Liver (tissue), 9 donors: Measurements from ENCODE around the gene SCAF1. TPM values are rescaled to one million over a fixed set of nuclear protein-coding genes. Genes with fewer than 3 reads are reported as not detected.

Experiments used
- DNase-seq: peaks from one replicate; pipeline ENCODE4 v3.0.0-alpha.2; 2017; ENCODE audit warnings: low spot score
- H3K27ac ChIP-seq, 2 donors: one replicate each; pipeline ENCODE4 v1.7.0; 2013; ENCODE audit warnings: inconsistent platforms in 2 of 2, low read length in 2 of 2, control low read depth in 1 of 2, low read depth in 1 of 2, mild to moderate bottlenecking in 1 of 2
- H3K27me3 ChIP-seq, 4 donors: one replicate each; pipeline versions ENCODE4 v1.6.1 to v1.7.0; 2013; ENCODE audit warnings: low read length in 3 of 4, inconsistent platforms in 1 of 4, mild to moderate bottlenecking in 1 of 4, moderate library complexity in 1 of 4; ENCODE audit not compliant: control insufficient read depth in 4 of 4, insufficient read depth in 4 of 4
- H3K36me3 ChIP-seq, 4 donors: one replicate each; pipeline versions ENCODE4 v1.6.1 to v1.7.0; 2013; ENCODE audit warnings: low read length in 3 of 4, mild to moderate bottlenecking in 3 of 4, low read depth in 1 of 4, moderate library complexity in 1 of 4; ENCODE audit not compliant: control insufficient read depth in 4 of 4, insufficient read depth in 3 of 4
- H3K4me1 ChIP-seq, 4 donors: one replicate each; pipeline versions ENCODE4 v1.6.1 to v1.7.0; 2013; ENCODE audit warnings: low read length in 3 of 4, mild to moderate bottlenecking in 3 of 4, moderate library complexity in 1 of 4; ENCODE audit not compliant: control insufficient read depth in 4 of 4, insufficient read depth in 4 of 4
- H3K4me3 ChIP-seq, 3 donors: one replicate each; pipeline versions ENCODE4 v1.6.1 to v1.7.0; 2013; ENCODE audit warnings: low read length in 3 of 3, control low read depth in 1 of 3, low read depth in 1 of 3, mild to moderate bottlenecking in 1 of 3
- H3K9ac ChIP-seq, 2 donors: one replicate each; pipeline ENCODE4 v1.7.0; 2013; ENCODE audit warnings: low read length in 2 of 2, mild to moderate bottlenecking in 2 of 2, moderate library complexity in 2 of 2, control low read depth in 1 of 2, low read depth in 1 of 2
- H3K9me3 ChIP-seq, 4 donors: one replicate each; pipeline versions ENCODE4 v1.6.1 to v1.7.0; 2013; ENCODE audit warnings: low read length in 3 of 4; ENCODE audit not compliant: control insufficient read depth in 4 of 4
- ATF3 ChIP-seq: IDR thresholded peaks from 2 replicates; pipeline ENCODE4 v1.6.1; 2016; ENCODE audit warnings: antibody characterized with exemption
- CTCF ChIP-seq: fragments of 150-350 bp; IDR thresholded peaks from 2 replicates; pipeline ENCODE4 v1.5.1; 2017; ENCODE audit warnings: improper control_type of control experiment, low read depth, low read length; ENCODE audit not compliant: missing input control
- EGR1 ChIP-seq, 2 donors: IDR thresholded peaks; 2 replicates each; pipeline ENCODE4 v1.6.1; 2016 to 2018; ENCODE audit warnings: antibody characterized with exemption in 2 of 2, low read depth in 2 of 2
- FOXA1 ChIP-seq: IDR thresholded peaks from 2 replicates; pipeline ENCODE4 v1.6.1; 2016; ENCODE audit warnings: antibody characterized with exemption
- FOXA2 ChIP-seq: IDR thresholded peaks from 2 replicates; pipeline ENCODE4 v1.6.1; 2016; ENCODE audit warnings: antibody characterized with exemption
- GABPA ChIP-seq, 2 donors: IDR thresholded peaks in 1 of 2; conservative IDR thresholded peaks in 1 of 2; 2 replicates each; pipeline ENCODE4 v1.6.1; 2016; ENCODE audit warnings: antibody characterized with exemption in 2 of 2, mild to moderate bottlenecking in 1 of 2, moderate library complexity in 1 of 2
- HNF4A ChIP-seq, 2 donors: conservative IDR thresholded peaks; 2 replicates each; pipeline ENCODE4 v1.6.1; 2016; ENCODE audit warnings: antibody characterized with exemption in 2 of 2, mild to moderate bottlenecking in 2 of 2
- HNF4G ChIP-seq: IDR thresholded peaks from 2 replicates; pipeline ENCODE4 v1.6.1; 2016; ENCODE audit warnings: antibody characterized with exemption
- JUND ChIP-seq, 2 donors: IDR thresholded peaks; 2 replicates each; pipeline ENCODE4 v1.6.1; 2016; ENCODE audit warnings: antibody characterized with exemption in 2 of 2
- NR2F2 ChIP-seq: IDR thresholded peaks from 2 replicates; pipeline ENCODE4 v1.6.1; 2016; ENCODE audit warnings: antibody characterized with exemption
- RAD21 ChIP-seq, 2 donors: IDR thresholded peaks; 2 replicates each; pipeline ENCODE4 v1.6.1; 2016; ENCODE audit warnings: antibody characterized with exemption in 2 of 2, mild to moderate bottlenecking in 2 of 2
- REST ChIP-seq: IDR thresholded peaks from 2 replicates; pipeline ENCODE4 v1.6.1; 2016; ENCODE audit warnings: antibody characterized with exemption, mild to moderate bottlenecking
- RXRA ChIP-seq, 2 donors: IDR thresholded peaks; 2 replicates each; pipeline ENCODE4 v1.6.1; 2017 to 2018; ENCODE audit warnings: antibody characterized with exemption in 2 of 2, mild to moderate bottlenecking in 1 of 2
- SP1 ChIP-seq: IDR thresholded peaks from 2 replicates; pipeline ENCODE4 v1.6.1; 2018; ENCODE audit warnings: antibody characterized with exemption, mild to moderate bottlenecking
- TAF1 ChIP-seq: conservative IDR thresholded peaks from 2 replicates; pipeline ENCODE4 v1.6.1; 2016; ENCODE audit warnings: antibody characterized with exemption, mild to moderate bottlenecking
- YY1 ChIP-seq: IDR thresholded peaks from 2 replicates; pipeline ENCODE4 v1.6.1; 2016; ENCODE audit warnings: antibody characterized with exemption, mild to moderate bottlenecking
- WGBS: extraction: QIAGEN DNeasy Blood & Tissue Kit; methylation state at CpG from one replicate; pipeline ENCODE4 v1.1.7; 2013; 5-methylcytosine and 5-hydroxymethylcytosine counted together
- polyA plus RNA-seq, 2 donors: library from polyadenylated mRNA; stranded (reverse) in 1 of 2; unstranded in 1 of 2; fragments of 200-250 nt in 1 of 2; fragments of >200 nt in 1 of 2; fragmentation: Nextera tagmentation in 1 of 2; extraction: Ambion mirVana in 1 of 2; gene quantifications; one replicate each; pipeline versions ENCODE4 v1.2.1 to v1.2.3, GENCODE V29; 2013 to 2015
- total RNA-seq, 2 donors: library from RNA; depleted of rRNA; stranded (reverse); fragments of >200 nt; gene quantifications; one replicate each; pipeline ENCODE4 v1.2.3, GENCODE V29; 2014
- TF ChIP-seq, protein P1 (sequence below): IDR thresholded peaks from 2 replicates; pipeline ENCODE4 v1.6.1; 2016; ENCODE audit warnings: antibody characterized with exemption
- TF ChIP-seq, protein P2 (sequence below): IDR thresholded peaks from 2 replicates; pipeline ENCODE4 v1.6.1; 2016; ENCODE audit warnings: antibody characterized with exemption
- donor health status: healthy.
- donor health status: healthy.
- donor health status: healthy.
- donor health status: healthy.
- donor health status: healthy.

SCAF1 gene
- total and polyA plus RNA-seq, 4 donors: 4.6 to 17.6 (median 9.9) TPM

DNA sequence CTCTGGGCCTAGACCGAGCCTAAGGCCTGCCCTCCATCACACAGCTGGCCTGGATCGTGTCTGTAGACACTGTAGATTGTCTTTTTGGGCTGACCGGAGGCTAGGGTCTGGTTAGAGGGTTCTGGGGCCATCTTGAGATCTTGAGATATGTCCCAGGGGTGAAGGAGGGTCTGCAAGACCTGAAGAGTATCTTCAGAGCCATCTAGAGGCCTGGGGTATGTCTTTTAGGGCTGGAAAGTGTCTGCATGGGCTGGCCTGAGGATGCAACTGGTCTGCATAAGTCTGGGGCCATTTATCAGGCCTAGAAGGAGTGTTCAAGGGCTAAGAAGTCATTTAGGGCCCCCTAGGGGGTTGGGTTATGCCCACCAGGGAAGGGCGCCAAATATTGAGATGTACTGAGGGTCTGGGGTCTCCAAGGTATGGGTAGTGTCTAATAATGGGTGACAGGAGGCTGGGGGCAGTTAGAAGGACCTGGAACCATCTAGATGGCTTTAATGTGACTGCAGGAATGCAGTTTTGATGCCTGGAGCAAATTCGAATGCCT lies 555 bp downstream of the SCAF1 start:
- H3K27me3 ChIP-seq: no peaks in the 10 kb centered on the region
- peaks cover 2 to 9% (median 7%) of the 10 kb centered on the region in 4 donors for H3K36me3 ChIP-seq
- DNase-seq: no peak
- no peak for TF ChIP-seq JUND (IDR thresholded peaks at IDR 0.05)
- no peak for TF ChIP-seq HNF4G
- no peak for TF ChIP-seq RAD21 (IDR thresholded peaks at IDR 0.05)
- TF ChIP-seq, protein P1, sequence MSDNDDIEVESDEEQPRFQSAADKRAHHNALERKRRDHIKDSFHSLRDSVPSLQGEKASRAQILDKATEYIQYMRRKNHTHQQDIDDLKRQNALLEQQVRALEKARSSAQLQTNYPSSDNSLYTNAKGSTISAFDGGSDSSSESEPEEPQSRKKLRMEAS: no peak
- TF ChIP-seq, protein P2, sequence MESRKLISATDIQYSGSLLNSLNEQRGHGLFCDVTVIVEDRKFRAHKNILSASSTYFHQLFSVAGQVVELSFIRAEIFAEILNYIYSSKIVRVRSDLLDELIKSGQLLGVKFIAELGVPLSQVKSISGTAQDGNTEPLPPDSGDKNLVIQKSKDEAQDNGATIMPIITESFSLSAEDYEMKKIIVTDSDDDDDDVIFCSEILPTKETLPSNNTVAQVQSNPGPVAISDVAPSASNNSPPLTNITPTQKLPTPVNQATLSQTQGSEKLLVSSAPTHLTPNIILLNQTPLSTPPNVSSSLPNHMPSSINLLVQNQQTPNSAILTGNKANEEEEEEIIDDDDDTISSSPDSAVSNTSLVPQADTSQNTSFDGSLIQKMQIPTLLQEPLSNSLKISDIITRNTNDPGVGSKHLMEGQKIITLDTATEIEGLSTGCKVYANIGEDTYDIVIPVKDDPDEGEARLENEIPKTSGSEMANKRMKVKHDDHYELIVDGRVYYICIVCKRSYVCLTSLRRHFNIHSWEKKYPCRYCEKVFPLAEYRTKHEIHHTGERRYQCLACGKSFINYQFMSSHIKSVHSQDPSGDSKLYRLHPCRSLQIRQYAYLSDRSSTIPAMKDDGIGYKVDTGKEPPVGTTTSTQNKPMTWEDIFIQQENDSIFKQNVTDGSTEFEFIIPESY: no peak
- no peak for TF ChIP-seq NR2F2
- TF ChIP-seq RXRA (IDR thresholded peaks at IDR 0.05): no peak
- TF ChIP-seq FOXA2: no peak
- no peak for TF ChIP-seq REST
- no peak for TF ChIP-seq TAF1
- TF ChIP-seq EGR1 (IDR thresholded peaks at IDR 0.05; ENCODE audit: low read depth in 2 of 2): no peak
- TF ChIP-seq HNF4A (conservative IDR thresholded peaks at IDR 0.05): no peak
- no peak for TF ChIP-seq ATF3
- no peak for TF ChIP-seq SP1
- no peak for TF ChIP-seq YY1
- no peak for TF ChIP-seq GABPA (IDR thresholded peaks at IDR 0.05 in 1 of 2, conservative IDR thresholded peaks at IDR 0.05 in 1 of 2)
- TF ChIP-seq CTCF: no peak
- TF ChIP-seq FOXA1: no peak
- peak overlapping the region; percentile 73 to 98 for H3K9ac ChIP-seq
- peak overlapping the region; percentile 76 to 99 (median 81) for H3K4me3 ChIP-seq
- H3K27ac ChIP-seq: peak overlapping the region; percentile 70 to 84
- peaks cover 0 to 32% (median 17%) of the 10 kb centered on the region in 4 donors for H3K4me1 ChIP-seq
- H3K9me3 ChIP-seq: no peaks in the 10 kb centered on the region
- 10% methylated on average over 5 of the region's 5 CpGs for WGBS
